NCI-H345 treated with DMSO at 0.1 percent for 48 hours (cell line): ENCODE measurements around the gene TKTL1.

ENCODE experiments used
- DNase-seq: peaks from one replicate; lab custom pipeline; 2025; ENCODE audit not compliant: unreplicated experiment; lab: John Stamatoyannopoulos, UW

Gene TKTL1

DNA sequence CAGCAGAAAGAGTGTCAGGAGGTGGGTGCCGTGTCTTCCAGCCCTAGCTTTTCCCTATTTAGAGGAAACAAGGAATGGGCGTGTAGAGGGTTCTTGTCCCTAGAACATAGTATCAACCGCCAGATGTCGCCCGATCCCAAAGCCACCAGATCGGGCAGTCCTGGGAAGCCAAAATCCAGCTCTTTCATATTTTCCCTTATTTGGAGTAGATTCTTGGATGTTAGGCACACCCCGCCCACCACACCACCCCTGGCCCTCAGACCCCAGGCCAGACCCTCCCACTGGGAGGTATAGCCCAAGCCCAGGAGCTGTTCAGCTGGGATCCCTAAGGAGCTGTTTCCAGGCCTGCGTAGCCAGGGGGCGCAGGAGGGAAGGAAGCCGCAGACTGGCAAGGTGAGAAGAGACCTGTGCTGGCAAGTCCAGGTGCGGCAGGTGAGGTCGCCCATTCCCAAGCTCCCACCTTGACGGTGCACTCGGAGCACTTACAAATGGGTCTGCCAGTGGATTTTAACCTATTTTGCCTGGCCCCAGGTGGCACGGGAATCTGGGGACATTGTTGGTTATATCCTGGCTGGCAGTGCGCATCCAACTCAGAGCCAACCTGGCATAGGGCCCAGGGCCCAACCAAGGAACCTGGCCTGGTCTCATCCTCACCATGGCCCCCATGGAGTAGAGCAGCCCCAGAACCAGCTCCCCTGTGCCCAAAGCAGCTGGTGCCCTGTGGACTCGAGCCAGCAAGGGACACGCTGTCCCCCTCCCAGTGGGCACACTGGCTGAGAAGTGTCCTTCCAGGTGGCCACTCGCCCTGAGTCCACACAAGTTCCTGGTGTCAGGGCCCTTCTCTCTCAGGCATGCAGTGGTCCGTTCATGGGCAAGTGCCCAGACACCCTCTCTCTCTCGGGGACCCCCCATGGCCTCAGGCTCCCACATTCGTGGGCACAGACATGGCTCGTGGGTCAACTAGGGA lies 78.0 kb downstream of the TKTL1 start:
- DNase-seq, result peak; percentile 54

DNA sequence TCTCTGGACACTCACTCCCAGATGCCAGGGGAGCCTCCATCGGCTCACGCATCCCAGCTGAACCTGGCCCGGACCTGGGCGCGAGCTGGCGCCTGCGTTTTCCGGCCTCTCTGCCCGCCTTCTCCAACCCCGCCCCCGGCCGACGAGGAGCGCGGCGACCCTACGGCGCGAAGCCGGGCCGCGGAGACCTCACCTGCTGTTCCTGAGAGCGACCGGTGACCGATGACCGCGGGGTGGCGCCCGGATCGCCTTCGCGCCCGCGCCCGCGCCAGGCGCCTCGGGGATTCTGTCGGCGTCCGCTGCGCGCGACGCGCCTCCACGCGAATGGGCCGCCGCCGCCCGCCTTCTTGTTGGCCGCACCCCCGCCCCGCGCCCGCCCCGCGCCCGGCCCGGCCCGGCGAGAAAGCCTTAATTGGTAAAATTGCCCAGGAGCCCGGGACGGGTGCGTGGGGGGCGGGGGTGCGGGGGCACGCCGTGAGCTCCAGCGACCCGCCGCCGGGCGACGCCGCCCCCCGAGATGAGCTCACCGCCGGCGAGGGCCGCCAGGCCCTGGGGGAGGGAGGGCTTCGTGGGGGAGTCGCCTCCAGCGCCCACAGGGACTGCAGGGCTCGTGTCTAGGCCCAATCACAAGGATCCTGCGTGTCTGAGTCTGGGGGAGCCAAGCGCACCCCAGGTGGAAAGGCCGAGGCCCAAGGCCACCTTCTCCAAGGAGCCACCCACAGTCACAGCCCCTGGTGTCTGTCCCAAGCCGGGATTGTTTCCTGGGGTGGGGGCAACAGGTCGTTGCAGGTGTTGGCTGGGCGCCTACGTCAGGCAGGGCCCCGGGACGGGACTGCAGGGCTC lies 78.9 kb downstream of the TKTL1 start, which contains the start of gene FLNA:
TSS of gene FLNA (minus strand) at position 322 of the 843 bp plus-strand sequence. CDS start 3,389 bp downstream, outside the sequence.
- DNase-seq, result no peak

GRCh38 chrX:154375156-154375504 lies 79.5 kb downstream of the TKTL1 start:
- no peak for DNase-seq

DNA sequence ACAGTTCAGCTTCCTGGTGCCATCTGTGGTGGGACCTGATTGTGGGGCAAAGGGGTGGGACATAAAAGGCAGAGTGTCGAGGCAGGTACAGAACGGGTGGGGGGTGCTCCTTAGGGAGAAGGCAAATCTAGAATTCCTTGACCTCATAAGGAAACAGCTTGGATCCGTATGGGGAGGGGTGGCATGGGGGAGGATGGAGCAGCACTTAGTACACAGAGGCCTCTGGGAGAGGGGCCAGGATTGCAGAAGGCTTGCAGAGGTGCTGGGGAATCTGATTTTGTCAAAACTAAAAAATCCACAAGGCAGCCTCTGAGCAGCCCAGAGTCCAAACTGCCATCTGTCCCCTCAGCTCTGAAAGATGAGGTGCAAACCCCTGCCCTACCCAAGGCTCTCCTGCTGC lies 81.2 kb downstream of the TKTL1 start:
- no peak for DNase-seq

DNA sequence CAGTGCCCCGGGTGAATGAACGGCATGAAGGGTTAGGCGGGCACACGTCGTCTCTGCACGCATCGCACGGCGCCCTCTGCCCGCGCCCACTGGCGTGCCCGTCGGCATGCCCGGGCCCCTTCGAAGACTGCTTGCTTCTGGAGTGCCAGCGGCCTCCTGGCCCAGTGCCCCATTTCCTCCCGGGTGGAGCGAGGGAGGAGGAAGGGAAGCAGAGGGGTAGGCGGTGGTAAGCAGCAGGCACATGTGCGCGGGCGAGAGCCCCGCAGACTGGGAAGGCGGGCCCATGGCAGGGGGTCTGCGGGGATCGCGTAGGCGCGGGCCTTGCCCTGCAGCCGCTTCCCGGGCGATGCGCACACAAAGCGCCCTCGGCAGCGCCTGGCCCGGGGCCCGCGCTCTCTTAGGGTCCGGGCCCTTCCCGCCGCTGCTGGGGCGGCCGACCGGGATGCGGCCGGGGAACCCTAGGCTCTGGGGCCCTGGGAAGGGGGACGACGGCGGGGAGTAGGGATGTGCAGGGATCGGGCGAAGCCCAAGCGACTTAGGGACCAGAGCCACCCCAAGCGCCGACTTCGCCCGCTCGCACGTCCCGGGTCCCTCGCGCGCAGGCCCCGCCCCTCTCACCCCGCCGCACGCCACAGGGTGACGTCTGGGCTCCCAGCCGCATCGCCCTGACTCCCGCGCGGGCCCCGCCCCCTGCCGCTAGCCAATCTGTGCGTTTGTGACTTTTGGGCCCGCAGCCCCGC lies 82.6 kb downstream of the TKTL1 start:
- no peak for DNase-seq

DNA sequence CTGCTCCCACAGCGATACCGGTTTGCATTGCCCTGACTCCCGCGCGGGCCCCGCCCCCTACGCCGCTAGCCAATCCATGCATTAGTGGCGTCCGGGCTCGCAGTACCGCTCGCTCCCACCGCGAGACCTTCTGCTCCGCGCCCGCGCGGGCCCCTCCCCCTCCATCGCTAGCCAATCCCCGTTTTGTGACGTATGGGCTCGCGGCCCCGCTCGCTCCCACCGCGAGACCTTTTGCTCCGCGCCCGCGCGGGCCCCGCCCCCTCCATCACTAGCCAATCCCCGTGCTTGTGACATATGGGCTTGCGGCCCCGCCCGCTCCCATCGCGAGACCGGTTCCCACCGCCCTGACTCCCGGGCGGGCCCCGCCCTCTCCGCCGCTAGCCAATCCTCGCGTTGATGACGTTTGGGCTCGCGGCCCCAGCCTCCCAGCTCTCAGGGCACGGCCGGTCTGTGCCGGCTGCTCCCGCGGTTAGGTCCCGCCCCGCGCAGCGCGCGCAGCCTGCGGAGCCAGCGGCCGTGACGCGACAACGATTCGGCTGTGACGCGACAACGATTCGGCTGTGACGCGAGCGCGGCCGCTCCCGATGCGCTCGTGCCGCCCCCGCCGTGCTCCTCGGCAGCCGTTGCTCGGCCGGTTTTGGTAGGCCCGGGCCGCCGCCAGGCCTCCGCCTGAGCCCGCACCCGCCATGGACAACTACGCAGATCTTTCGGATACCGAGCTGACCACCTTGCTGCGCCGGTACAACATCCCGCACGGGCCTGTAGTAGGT lies 83.4 kb downstream of the TKTL1 start, which contains the start of gene EMD:
TSS of gene EMD (plus strand) at position 497 of the 770 bp plus-strand sequence. CDS start at position 687, 190 bp downstream.
- DNase-seq, result peak; percentile 93

- no peak for DNase-seq
These were observed 84.0 kb downstream of the TKTL1 start for GRCh38 chrX:154379569-154379951.
